Mononuclear cell (primary cell): ENCODE results near the gene CD40. TPM values are rescaled to one million over a fixed set of nuclear protein-coding genes. Genes with fewer than 3 reads are reported as not detected.
"Not testable (repeated sequence)": the region's sequence is repeated elsewhere in the genome, so short reads cannot be mapped to it uniquely, and the experiment has no call there.

Experiments used
- H3K27me3 ChIP-seq: 2 replicates; pipeline ENCODE4 v1.6.0; 2011; ENCODE audit warnings: low read length, control low read depth; ENCODE audit not compliant: insufficient read depth
- H3K4me1 ChIP-seq: 2 replicates; pipeline ENCODE4 v1.5.1; 2011; ENCODE audit warnings: mild to moderate bottlenecking, low read length, control low read depth; ENCODE audit not compliant: insufficient read depth
- H3K4me3 ChIP-seq: 2 replicates; pipeline ENCODE4 v1.5.1; 2011; ENCODE audit warnings: mild to moderate bottlenecking, low read length, moderate library complexity
- H3K9me3 ChIP-seq: 2 replicates; pipeline ENCODE4 v1.5.1; 2011; ENCODE audit warnings: low read depth, mild to moderate bottlenecking, control low read depth, low read length
- total RNA-seq: library from RNA; depleted of rRNA; stranded (reverse); fragments of >200 nt; gene quantifications from one replicate; pipeline ENCODE4 v1.2.3, GENCODE V29; 2012

Gene CD40
- total RNA-seq, 1 donor = 10.2 TPM

- H3K27me3 ChIP-seq = no peaks in the 10 kb centered on the region
- peaks cover 44% of the 10 kb centered on the region for H3K4me1 ChIP-seq
- peak overlapping the region; percentile 68 for H3K4me3 ChIP-seq
- no peaks in the 10 kb centered on the region for H3K9me3 ChIP-seq
Observed at GRCh38 chr20:46088409-46089166, 29.5 kb upstream of the CD40 start.

DNA sequence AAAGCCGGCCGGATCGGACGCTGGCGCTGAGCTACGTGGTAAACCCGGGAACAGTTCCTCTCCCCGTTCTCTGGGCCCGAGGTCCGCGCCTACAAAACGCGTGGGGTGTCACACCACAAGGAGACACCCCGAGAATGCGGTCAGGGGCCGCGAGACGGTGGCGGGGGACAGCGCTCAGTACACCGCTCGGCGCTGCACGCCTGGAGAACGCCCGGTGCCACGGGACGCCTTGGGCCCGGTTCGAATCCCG lies 29.0 kb upstream of the CD40 start:
- Histone ChIP-seq H3K27me3 (no peaks in the 10 kb centered on the region), H3K4me3 (peak overlapping the region; percentile 68), H3K4me1 (peaks cover 43% of the 10 kb centered on the region), H3K9me3 (no peaks in the 10 kb centered on the region)

DNA sequence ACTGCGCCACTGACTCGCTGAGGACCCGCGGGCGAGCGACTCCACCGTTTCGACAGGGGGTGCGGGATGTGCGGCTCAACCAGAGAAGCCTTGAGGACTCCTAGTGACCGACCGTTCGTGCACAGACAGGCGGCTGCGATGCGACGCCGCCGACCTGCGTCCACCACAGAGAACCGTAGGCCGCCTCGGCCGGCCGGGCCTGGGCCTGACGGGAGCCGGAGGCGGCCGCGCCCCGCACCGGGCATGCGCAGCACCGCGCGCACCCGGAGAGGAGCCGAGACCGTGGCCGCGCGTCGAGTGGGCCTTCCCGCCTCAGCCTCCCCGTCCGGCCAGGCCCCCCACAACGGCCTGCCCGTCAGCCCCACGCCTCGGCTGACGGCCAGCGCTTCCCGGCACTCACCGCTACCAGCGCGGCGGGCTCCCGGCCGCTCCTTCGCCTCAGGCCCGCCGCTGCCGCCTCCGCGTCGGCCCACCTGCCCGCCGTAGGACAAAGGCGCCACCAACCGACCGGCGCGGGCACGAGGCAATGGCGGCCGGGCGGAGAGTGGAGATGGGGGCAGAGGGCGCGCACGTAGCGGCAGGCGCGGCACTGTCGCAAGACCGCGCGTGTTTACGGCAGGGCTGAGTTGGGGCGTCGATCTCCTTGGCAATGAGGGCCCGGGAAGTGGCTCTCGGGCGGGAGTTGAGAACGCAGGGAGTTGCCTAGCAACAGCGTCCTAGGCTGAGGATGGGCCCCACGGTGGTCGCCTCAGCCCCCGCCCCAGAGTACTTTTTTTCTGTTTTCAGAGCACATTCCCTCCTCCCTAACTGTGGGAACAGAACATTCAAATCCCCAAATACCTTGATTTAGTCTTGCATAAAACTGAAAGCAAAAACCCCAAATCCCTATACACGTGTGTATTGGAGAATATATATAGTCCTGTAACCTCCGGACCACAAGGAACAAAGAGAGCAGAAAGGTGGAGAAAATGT lies 28.4 kb upstream of the CD40 start, which contains the start of gene NCOA5:
Gene NCOA5, minus strand, starts transcription at position 546 of the 972 bp plus-strand sequence. CDS start 10,538 bp downstream, outside the sequence.
- Histone ChIP-seq H3K4me3 (peak within 1 kb of the TSS; percentile 68), H3K4me1 (peaks cover 39% of the 10 kb centered on the region), H3K9me3 (no peaks in the 10 kb centered on the region), H3K27me3 (no peaks in the 10 kb centered on the region)

GRCh38 chr20:46091622-46092535 lies 26.2 kb upstream of the CD40 start:
- H3K4me3 ChIP-seq, H3K27me3 ChIP-seq, H3K9me3 ChIP-seq: not testable (repeated sequence)
- peaks cover 22% of the 10 kb centered on the region for H3K4me1 ChIP-seq

- Histone ChIP-seq H3K27me3 (peaks cover 15% of the 10 kb centered on the region), H3K9me3 (no peaks in the 10 kb centered on the region), H3K4me1 (peaks cover 12% of the 10 kb centered on the region), H3K4me3 (no peak overlapping the region)
Observed at GRCh38 chr20:46093531-46093930, 24.6 kb upstream of the CD40 start.

GRCh38 chr20:46099491-46100287 lies 18.4 kb upstream of the CD40 start:
- Histone ChIP-seq H3K4me3 (no peak overlapping the region), H3K27me3 (peaks cover 58% of the 10 kb centered on the region), H3K9me3 (no peaks in the 10 kb centered on the region), H3K4me1 (peaks cover 8% of the 10 kb centered on the region)

DNA sequence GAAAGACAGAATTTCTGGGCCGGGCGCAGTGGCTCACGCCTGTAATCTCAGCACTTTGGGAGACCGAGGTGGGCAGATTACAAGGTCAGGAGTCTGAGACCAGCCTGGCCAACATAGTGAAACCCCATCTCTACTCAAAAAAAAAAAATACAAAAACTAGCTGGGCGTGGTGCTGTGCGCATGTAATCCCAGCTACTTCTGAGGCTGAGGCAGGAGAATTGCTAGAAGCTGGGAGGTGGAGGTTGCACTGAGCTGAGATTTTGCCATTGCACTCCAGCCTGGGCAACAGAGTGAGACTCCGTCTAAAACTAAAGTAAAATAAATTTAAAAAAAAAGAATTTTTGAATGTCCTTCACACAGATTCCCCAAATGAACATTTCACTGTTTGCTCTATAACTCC lies 17.7 kb upstream of the CD40 start:
- not testable (repeated sequence) for H3K9me3 ChIP-seq, H3K4me3 ChIP-seq, H3K4me1 ChIP-seq
- peaks cover 60% of the 10 kb centered on the region for H3K27me3 ChIP-seq

- no peaks in the 10 kb centered on the region for H3K9me3 ChIP-seq
- H3K4me1 ChIP-seq = peaks cover 8% of the 10 kb centered on the region
- peaks cover 64% of the 10 kb centered on the region for H3K27me3 ChIP-seq
- no peak overlapping the region for H3K4me3 ChIP-seq
Observed at GRCh38 chr20:46100988-46101387, 17.1 kb upstream of the CD40 start.

GRCh38 chr20:46101957-46102356 lies 16.2 kb upstream of the CD40 start:
- no peaks in the 10 kb centered on the region for H3K9me3 ChIP-seq
- peaks cover 64% of the 10 kb centered on the region for H3K27me3 ChIP-seq
- no peak overlapping the region for H3K4me3 ChIP-seq

GRCh38 chr20:46102940-46103339 lies 15.2 kb upstream of the CD40 start:
- peaks cover 57% of the 10 kb centered on the region for H3K27me3 ChIP-seq
- H3K4me3 ChIP-seq = no peak overlapping the region
- peaks cover 14% of the 10 kb centered on the region for H3K4me1 ChIP-seq
- H3K9me3 ChIP-seq = no peaks in the 10 kb centered on the region

More at GRCh38 chr20:46101957-46102356, 16.2 kb upstream of the CD40 start:
- H3K4me1 ChIP-seq = peaks cover 8% of the 10 kb centered on the region

- no peaks in the 10 kb centered on the region for H3K9me3 ChIP-seq
- peaks cover 27% of the 10 kb centered on the region for H3K4me1 ChIP-seq
- H3K27me3 ChIP-seq = peaks cover 44% of the 10 kb centered on the region
- no peak overlapping the region for H3K4me3 ChIP-seq
Observed at GRCh38 chr20:46104262-46104661, 13.9 kb upstream of the CD40 start.

- no peaks in the 10 kb centered on the region for H3K9me3 ChIP-seq
- no peak overlapping the region for H3K4me3 ChIP-seq
- H3K4me1 ChIP-seq = peaks cover 36% of the 10 kb centered on the region
- H3K27me3 ChIP-seq = peaks cover 22% of the 10 kb centered on the region
Observed at GRCh38 chr20:46107061-46107460, 11.1 kb upstream of the CD40 start.

DNA sequence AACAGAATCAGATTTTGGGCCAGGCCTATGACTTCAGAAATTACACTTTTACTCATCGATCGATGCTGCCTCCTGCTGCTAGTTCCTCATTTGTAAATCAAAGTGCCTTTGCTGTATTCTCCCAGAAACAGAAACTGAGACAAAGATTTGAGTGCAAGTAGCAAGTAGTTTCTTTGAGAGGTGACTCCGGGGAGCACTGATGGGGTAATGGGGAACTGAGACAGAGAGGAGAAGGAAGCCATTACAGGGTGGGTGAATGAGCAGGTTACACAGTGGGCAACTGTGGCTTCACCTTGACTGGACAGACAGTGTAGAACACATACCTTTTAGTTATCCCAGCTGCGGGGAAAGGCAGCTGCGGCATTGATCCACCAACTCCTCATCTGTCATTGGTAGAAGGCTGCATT lies 9.7 kb upstream of the CD40 start:
- Histone ChIP-seq H3K4me3 (no peak overlapping the region), H3K9me3 (no peaks in the 10 kb centered on the region), H3K27me3 (peaks cover 14% of the 10 kb centered on the region), H3K4me1 (peaks cover 40% of the 10 kb centered on the region)

DNA sequence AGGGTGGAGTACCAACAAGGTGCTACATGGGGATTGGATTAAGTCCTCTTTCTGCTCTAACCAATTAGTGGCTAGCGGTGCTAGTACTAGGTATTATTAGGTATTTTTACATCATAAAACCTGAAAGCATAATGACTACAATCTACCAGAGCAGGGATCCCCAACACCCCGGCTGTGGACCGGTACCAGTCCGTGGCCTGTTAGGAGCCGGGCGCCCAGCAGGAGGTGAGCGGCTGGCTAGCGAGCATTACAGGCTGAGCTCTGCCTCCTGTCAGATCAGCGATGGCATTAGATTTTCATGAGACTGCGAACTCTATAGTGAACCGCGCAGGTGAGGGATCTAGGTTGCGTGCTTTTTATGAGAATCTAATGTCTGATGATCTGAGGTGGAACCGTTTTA lies 9.1 kb upstream of the CD40 start:
- Histone ChIP-seq H3K27me3 (peaks cover 13% of the 10 kb centered on the region), H3K4me1 (peaks cover 40% of the 10 kb centered on the region), H3K4me3 (no peak overlapping the region), H3K9me3 (no peaks in the 10 kb centered on the region)
